NCI-H1105 (cell line): ENCODE measurements around the gene RPS21.

Experiments
- DNase-seq: peaks from one replicate; lab custom pipeline; 2025; lab: John Stamatoyannopoulos, UW

RPS21 gene

GRCh38 chr20:62354031-62354808, 32.7 kb upstream of the RPS21 start:
- DNase-seq = no peak

- no peak for DNase-seq
These were observed 32.0 kb upstream of the RPS21 start for GRCh38 chr20:62354811-62355341.

- DNase-seq = no peak
These were observed 31.4 kb upstream of the RPS21 start for GRCh38 chr20:62355516-62355877.

GRCh38 chr20:62355878-62356588, 30.9 kb upstream of the RPS21 start:
- no peak for DNase-seq

GRCh38 chr20:62356589-62357186, 30.2 kb upstream of the RPS21 start:
- DNase-seq = no peak

- no peak for DNase-seq
These were observed 29.7 kb upstream of the RPS21 start for GRCh38 chr20:62357187-62357667.

- DNase-seq = no peak
These were observed 29.2 kb upstream of the RPS21 start for GRCh38 chr20:62357681-62358080.

- DNase-seq = no peak
These were observed 28.5 kb upstream of the RPS21 start for GRCh38 chr20:62358171-62359042.

- no peak for DNase-seq
These were observed 27.8 kb upstream of the RPS21 start for GRCh38 chr20:62359043-62359490.

GRCh38 chr20:62359491-62360121, 27.3 kb upstream of the RPS21 start:
- no peak for DNase-seq

- no peak for DNase-seq
These were observed 25.8 kb upstream of the RPS21 start for GRCh38 chr20:62360854-62361798.

- no peak for DNase-seq
These were observed 24.9 kb upstream of the RPS21 start for GRCh38 chr20:62361799-62362589.

GRCh38 chr20:62362590-62362940, 24.3 kb upstream of the RPS21 start:
- no peak for DNase-seq

- no peak for DNase-seq
These were observed 23.6 kb upstream of the RPS21 start for GRCh38 chr20:62362991-62363919.

GRCh38 chr20:62363920-62364851, 22.7 kb upstream of the RPS21 start:
- DNase-seq = no peak

- DNase-seq = no peak
These were observed 21.8 kb upstream of the RPS21 start for GRCh38 chr20:62364911-62365736.
